NB4 (cell line): ENCODE results near the gene MDFI.

ENCODE experiments used
- DNase-seq: peaks from one replicate; pipeline ENCODE4 v3.0.0; 2010; ENCODE audit warnings: low read depth
- H3K4me3 ChIP-seq: one replicate; pipeline ENCODE4 v1.5.1; 2011; ENCODE audit warnings: mild to moderate bottlenecking, low read depth, low read length, moderate library complexity
- CTCF ChIP-seq: IDR thresholded peaks from one replicate; pipeline ENCODE4 v1.5.1; 2012; ENCODE audit warnings: low read depth, low read length
- MAX ChIP-seq: IDR thresholded peaks from 2 replicates; pipeline ENCODE4 v1.6.1; 2011; ENCODE audit warnings: low read depth, low read length
- MYC ChIP-seq: IDR thresholded peaks from 2 replicates; pipeline ENCODE4 v1.6.1; 2011; ENCODE audit warnings: low read depth, low read length
- POLR2A ChIP-seq: IDR thresholded peaks from 2 replicates; pipeline ENCODE4 v1.6.1; 2011; ENCODE audit warnings: mild to moderate bottlenecking; ENCODE audit not compliant: insufficient read length; ENCODE audit errors: extremely low read depth

Gene MDFI

GRCh38 chr6:41691426-41692079 lies 53.3 kb downstream of the MDFI start:
- H3K4me3 ChIP-seq, result no peak overlapping the region
- DNase-seq, result no peak
- TF ChIP-seq CTCF (no peak), POLR2A (no peak), MAX (no peak)

- no peak for DNase-seq
- TF ChIP-seq CTCF, result no peak
- no peak for TF ChIP-seq MAX
- no peak for TF ChIP-seq POLR2A
- TF ChIP-seq MYC, result no peak
- no peak overlapping the region for H3K4me3 ChIP-seq
These were observed 53.9 kb downstream of the MDFI start for GRCh38 chr6:41692080-41692675.

DNA sequence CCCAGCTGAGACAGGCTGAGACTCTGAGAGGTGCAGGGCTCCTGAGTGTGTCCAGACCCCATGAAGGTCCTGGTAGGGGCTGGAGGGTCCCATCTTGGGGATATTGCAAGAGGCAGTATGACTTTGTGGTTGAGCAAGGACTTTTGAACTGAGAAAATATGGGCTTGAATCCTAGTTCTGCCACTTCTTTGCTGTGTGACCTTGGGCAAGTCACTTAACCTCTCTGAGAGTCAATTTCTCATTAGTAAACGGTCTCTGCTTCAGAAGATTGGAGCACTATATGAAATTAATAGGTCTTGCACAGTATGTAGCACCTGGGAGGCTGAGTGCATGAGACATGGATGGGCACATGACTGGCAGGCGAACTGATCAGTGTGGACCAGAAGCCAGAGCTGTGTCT lies 54.5 kb downstream of the MDFI start:
- DNase-seq, result no peak
- no peak for TF ChIP-seq POLR2A
- no peak for TF ChIP-seq CTCF
- TF ChIP-seq MYC, result no peak
- TF ChIP-seq MAX, result no peak
- no peak overlapping the region for H3K4me3 ChIP-seq

GRCh38 chr6:41693281-41694240 lies 55.3 kb downstream of the MDFI start:
- no peak for TF ChIP-seq MYC
- no peak for TF ChIP-seq MAX
- TF ChIP-seq CTCF, result no peak
- no peak for TF ChIP-seq POLR2A
- no peak for DNase-seq
- no peak overlapping the region for H3K4me3 ChIP-seq

- DNase-seq, result no peak
- TF ChIP-seq CTCF (no peak), MYC (no peak), POLR2A (no peak), MAX (no peak)
- H3K4me3 ChIP-seq, result no peak overlapping the region
These were observed 56.7 kb downstream of the MDFI start for GRCh38 chr6:41694815-41695526.
